HUES6 (cell line): ENCODE data around the gene KRT37.
"Not testable (repeated sequence)": the region's sequence is repeated elsewhere in the genome, so short reads cannot be mapped to it uniquely, and the experiment has no call there.

Experiments used
- H3K27ac ChIP-seq: 2 replicates; pipeline ENCODE4 v1.7.0; 2013; ENCODE audit warnings: low read depth, mild to moderate bottlenecking, low read length, inconsistent platforms
- H3K27me3 ChIP-seq: 2 replicates; pipeline ENCODE4 v1.6.1; 2013; ENCODE audit warnings: low read length; ENCODE audit not compliant: control insufficient read depth, insufficient read depth
- H3K36me3 ChIP-seq: 2 replicates; pipeline ENCODE4 v1.6.1; 2013; ENCODE audit warnings: low read length; ENCODE audit not compliant: control insufficient read depth, insufficient read depth
- H3K4me1 ChIP-seq: 2 replicates; pipeline ENCODE4 v1.6.1; 2013; ENCODE audit warnings: low read length; ENCODE audit not compliant: control insufficient read depth, insufficient read depth
- H3K4me3 ChIP-seq: 2 replicates; pipeline ENCODE4 v1.5.1; 2013; ENCODE audit warnings: low read depth, low read length
- H3K9ac ChIP-seq: one replicate; pipeline ENCODE4 v1.6.1; 2013; ENCODE audit warnings: mild to moderate bottlenecking, low read length
- H3K9me3 ChIP-seq: 2 replicates; pipeline ENCODE4 v1.6.1; 2013; ENCODE audit warnings: low read depth, low read length; ENCODE audit not compliant: control insufficient read depth, insufficient read depth

Gene KRT37

GRCh38 chr17:41437769-41438168, 13.4 kb upstream of the KRT37 start:
- Histone ChIP-seq H3K4me1 (0 out of 2 replicates have a peak, but pooled peaks cover under 1% of the 10 kb centered on the region), H3K27ac (no peak overlapping the region), H3K9me3 (no peaks in the 10 kb centered on the region), H3K4me3 (no peak overlapping the region), H3K36me3 (no peaks in the 10 kb centered on the region), H3K27me3 (no peaks in the 10 kb centered on the region), H3K9ac (no peak overlapping the region)

DNA sequence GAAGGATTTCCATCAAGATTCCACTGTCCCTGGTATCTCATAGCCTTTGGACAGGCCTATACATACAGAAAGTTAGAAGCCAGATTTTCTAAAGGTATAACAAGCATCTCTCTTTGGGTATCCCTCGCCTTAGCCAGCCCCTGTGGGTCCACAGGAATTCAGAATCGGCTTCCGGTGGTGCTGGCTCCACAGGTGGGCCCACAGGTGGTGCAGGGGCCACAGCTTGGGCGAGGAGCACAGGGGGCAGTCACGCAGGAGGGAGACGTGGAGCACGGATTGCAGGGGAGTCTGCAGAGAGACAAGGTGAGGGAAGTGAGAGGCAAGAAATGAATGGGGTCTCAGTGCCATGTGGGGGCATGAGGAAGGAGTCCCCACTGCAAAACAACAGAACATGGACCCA, 12.9 kb upstream of the KRT37 start:
- H3K9me3 ChIP-seq: no peaks in the 10 kb centered on the region
- no peaks in the 10 kb centered on the region for H3K4me1 ChIP-seq
- no peaks in the 10 kb centered on the region for H3K27me3 ChIP-seq
- no peaks in the 10 kb centered on the region for H3K36me3 ChIP-seq
- no peak overlapping the region for H3K27ac ChIP-seq
- no peak overlapping the region for H3K4me3 ChIP-seq
- H3K9ac ChIP-seq: no peak overlapping the region

DNA sequence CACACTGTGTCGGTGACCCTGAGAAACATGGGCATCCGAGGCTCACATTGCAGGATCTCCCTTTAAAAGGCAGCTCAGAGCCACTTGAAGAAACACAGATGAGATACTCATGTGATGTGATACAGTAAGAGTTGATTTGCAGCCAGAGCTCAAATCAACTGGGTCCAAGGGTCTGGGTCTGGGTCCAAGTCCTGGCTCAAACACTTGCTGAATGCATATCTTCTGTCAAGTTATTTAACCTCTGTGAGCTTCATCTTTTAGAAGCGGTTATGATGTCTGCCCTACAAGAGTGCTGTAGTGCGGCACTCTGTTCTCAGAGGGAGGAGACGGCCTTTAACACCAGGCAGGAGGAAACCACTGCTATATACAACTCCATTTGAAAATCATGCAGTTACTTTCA, 10.0 kb upstream of the KRT37 start:
- H3K27ac ChIP-seq: no peak overlapping the region
- no peaks in the 10 kb centered on the region for H3K27me3 ChIP-seq
- H3K9me3 ChIP-seq: no peaks in the 10 kb centered on the region

GRCh38 chr17:41434005-41434404, 9.6 kb upstream of the KRT37 start:
- H3K4me1 ChIP-seq: peaks cover 4% of the 10 kb centered on the region; the same call in 1 of the 2 replicates
- no peaks in the 10 kb centered on the region for H3K9me3 ChIP-seq
- no peak overlapping the region for H3K9ac ChIP-seq
- H3K27me3 ChIP-seq: no peaks in the 10 kb centered on the region
- H3K36me3 ChIP-seq: no peaks in the 10 kb centered on the region
- no peak overlapping the region for H3K27ac ChIP-seq
- no peak overlapping the region for H3K4me3 ChIP-seq

More for the DNA sequence above, 10.0 kb upstream of the KRT37 start:
- Histone ChIP-seq H3K36me3 (no peaks in the 10 kb centered on the region), H3K4me3 (no peak overlapping the region), H3K4me1 (0 out of 2 replicates have a peak, but pooled peaks cover 3% of the 10 kb centered on the region), H3K9ac (no peak overlapping the region)

GRCh38 chr17:41433586-41433985, 9.2 kb upstream of the KRT37 start:
- no peaks in the 10 kb centered on the region for H3K36me3 ChIP-seq
- peaks cover 8% of the 10 kb centered on the region; the same call in 1 of the 2 replicates for H3K4me1 ChIP-seq
- no peak overlapping the region for H3K27ac ChIP-seq
- H3K9me3 ChIP-seq: no peaks in the 10 kb centered on the region
- H3K9ac ChIP-seq: no peak overlapping the region
- H3K27me3 ChIP-seq: no peaks in the 10 kb centered on the region
- H3K4me3 ChIP-seq: no peak overlapping the region

DNA sequence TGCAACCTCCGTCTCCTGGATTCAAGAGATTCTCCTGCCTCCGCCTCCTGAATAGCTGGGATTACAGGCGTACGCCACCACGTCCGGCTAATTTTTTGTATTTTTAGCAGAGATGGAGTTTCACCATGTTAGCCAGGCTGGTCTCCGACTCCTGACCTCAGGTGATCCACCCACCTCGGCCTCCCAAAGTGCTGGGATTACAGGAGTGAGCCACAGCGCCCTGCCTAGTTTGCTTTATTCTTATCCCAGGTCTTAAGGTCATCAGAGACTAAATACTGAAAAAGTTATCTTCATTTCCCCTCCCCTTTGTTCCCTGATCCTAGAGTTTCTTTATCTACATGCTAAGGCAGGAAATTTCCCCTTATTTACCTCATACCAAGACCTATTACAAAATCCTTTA, 6.0 kb upstream of the KRT37 start:
- not testable (repeated sequence) for H3K36me3 ChIP-seq, H3K27me3 ChIP-seq, H3K27ac ChIP-seq, H3K9me3 ChIP-seq, H3K9ac ChIP-seq, H3K4me3 ChIP-seq, H3K4me1 ChIP-seq

GRCh38 chr17:41429667-41430066, 5.3 kb upstream of the KRT37 start:
- Histone ChIP-seq H3K27ac (no peak overlapping the region), H3K36me3 (no peaks in the 10 kb centered on the region), H3K9me3 (no peaks in the 10 kb centered on the region), H3K9ac (no peak overlapping the region), H3K4me1 (peaks cover 8% of the 10 kb centered on the region; the same call in 1 of the 2 replicates), H3K4me3 (no peak overlapping the region), H3K27me3 (no peaks in the 10 kb centered on the region)

DNA sequence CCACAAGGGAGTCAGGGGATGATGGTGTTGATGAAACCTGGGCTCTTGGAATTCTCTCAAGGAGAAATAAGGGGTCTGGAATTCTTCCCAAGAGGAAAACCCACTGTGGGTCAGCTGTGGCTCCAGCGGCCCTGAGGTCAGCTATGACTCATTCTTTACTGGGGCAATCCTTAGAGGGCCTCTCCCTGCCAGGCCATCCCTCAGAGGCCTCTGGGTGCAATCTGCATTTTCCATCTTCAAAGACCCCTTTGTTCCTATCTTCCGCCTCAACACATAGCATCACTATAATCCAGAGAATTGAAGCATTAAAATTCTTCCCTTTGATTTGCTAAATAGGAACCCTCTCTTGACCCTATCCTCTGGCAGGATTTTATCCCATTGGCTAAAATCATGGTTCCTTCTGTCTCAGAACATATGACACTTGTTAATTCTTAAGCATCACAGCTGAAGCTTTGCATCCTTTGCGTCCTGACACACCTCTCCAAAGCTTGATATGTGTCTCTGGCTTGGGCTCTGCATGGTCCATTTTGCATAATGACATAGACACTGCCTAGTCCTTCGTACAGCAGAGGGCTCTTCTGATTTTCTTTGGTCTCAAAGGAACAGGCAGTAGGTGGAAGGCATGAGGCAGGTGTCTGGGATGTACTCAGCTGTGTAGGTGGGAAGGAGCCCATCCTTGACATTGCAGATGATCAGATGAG, 4.4 kb upstream of the KRT37 start:
- Histone ChIP-seq H3K36me3 (no peaks in the 10 kb centered on the region), H3K9ac (no peak overlapping the region), H3K4me3 (no peak overlapping the region), H3K27ac (no peak overlapping the region), H3K4me1 (peaks cover 8% of the 10 kb centered on the region; the same call in 1 of the 2 replicates), H3K9me3 (no peaks in the 10 kb centered on the region), H3K27me3 (no peaks in the 10 kb centered on the region)

DNA sequence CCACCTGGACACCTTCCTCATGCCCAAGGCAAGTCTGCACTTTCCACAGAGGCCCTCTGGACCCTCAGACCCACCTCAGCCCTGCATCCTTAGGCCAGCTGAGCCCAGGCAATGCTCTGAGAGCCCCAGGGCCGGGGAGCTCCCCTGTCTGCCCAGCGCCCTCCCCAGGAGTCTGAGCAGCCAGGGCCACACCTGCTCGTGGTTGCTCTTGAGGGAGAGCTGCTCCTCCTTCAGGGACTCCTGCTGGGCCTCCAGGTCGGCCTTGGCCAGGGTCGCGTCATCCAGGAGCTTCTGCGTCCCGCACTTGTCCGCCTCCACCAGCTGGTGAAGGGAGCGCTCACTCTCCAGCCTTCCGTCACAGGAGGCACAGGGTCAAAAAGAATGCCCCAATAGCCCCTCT, 1.8 kb downstream of the KRT37 start:
- H3K9ac ChIP-seq, H3K9me3 ChIP-seq, H3K4me1 ChIP-seq, H3K36me3 ChIP-seq, H3K27ac ChIP-seq, H3K4me3 ChIP-seq, H3K27me3 ChIP-seq: not testable (repeated sequence)

GRCh38 chr17:41421617-41422016, 2.8 kb downstream of the KRT37 start:
- Histone ChIP-seq H3K4me1 (peaks cover 7% of the 10 kb centered on the region), H3K4me3 (no peak overlapping the region), H3K36me3 (no peaks in the 10 kb centered on the region), H3K9me3 (no peaks in the 10 kb centered on the region), H3K27ac (no peak overlapping the region), H3K9ac (no peak overlapping the region), H3K27me3 (no peaks in the 10 kb centered on the region; the same call in 1 of the 2 replicates)

GRCh38 chr17:41421116-41421515, 3.3 kb downstream of the KRT37 start:
- H3K9me3 ChIP-seq: no peaks in the 10 kb centered on the region
- H3K36me3 ChIP-seq: no peaks in the 10 kb centered on the region
- H3K27ac ChIP-seq: no peak overlapping the region
- no peak overlapping the region for H3K9ac ChIP-seq
- no peak overlapping the region for H3K4me3 ChIP-seq
- no peaks in the 10 kb centered on the region; the same call in 1 of the 2 replicates for H3K27me3 ChIP-seq
- peaks cover 7% of the 10 kb centered on the region for H3K4me1 ChIP-seq
